Skin epidermis (tissue), 12 donors: ENCODE results near the gene FUZ.

Source experiments
- H3K27ac ChIP-seq, 21 experiments: fragments of 200-600 bp; sonication (generic) in 11 of 21; one replicate each; pipeline ENCODE4 v1.5.0; 2020; ENCODE audit warnings: mild to moderate bottlenecking in 3 of 21, inconsistent platforms in 2 of 21, moderate library complexity in 2 of 21
- H3K4me3 ChIP-seq, 7 experiments: fragments of 200-600 bp; sonication (generic) in 2 of 7; one replicate each; pipeline ENCODE4 v1.5.0; 2020; ENCODE audit warnings: inconsistent platforms in 2 of 7, mild to moderate bottlenecking in 2 of 7, moderate library complexity in 1 of 7

The FUZ gene

DNA sequence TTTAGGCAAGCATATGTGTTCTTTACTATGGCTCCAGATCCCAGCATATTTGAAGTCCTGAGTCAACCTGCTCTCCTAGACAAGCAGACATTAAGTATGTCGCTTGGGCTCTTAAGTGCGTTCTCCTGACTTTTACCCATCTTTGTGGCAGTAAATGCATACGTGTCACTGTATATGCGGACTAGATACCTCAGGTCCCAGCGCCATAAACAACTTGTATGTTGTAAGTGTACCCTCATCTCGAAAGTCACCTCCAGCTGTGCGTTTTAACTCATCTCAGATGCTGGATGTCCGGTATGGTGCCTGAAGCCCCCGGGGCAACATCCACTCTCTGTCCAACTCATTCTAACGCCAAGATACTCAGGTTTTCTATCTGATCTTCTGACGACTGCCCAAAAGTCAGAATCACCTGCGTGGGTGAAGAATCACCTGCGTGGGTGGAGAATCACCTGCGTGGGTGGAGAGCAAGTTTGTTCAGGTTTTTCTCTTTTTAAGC lies 39.6 kb upstream of the FUZ start:
- H3K27ac ChIP-seq: no peak overlapping the region

DNA sequence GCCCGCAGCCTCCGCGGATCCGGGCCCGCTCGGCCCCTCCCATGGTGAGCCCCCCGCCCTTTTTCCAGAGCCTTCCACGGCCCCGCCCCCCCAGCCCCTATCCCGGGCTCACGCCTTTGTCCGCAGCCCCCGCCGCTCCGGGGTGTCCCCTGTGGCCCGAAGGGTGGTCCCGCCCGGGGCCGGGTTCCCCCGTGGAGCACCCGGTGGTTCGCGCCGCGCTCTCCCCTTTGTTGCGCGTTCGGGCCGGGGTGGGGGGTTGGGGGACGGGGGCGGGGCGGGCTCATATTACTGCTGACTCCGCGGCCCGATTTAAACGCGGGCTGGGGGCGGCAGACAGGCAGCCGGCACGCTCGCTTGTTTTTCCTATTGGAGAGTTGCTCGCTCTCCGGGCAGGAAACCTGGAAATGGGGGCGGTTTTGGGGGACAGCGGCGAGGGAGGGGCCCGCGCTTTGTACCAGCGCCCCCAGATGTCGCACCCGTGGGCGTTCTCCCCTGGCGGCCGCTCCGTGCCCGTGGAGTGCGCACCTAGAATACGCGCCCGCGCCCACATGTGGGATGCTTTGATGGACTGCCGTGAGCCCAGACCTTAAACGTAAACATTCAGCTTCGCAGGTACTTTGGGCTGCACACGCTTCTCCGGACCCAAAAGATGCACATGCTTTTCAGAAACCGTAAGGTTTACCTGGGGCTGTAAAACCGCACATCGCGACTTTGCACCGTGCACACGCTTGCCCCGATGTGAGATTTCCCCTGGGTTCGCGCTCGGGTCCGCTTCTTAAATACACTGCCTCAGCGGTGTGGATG lies 38.6 kb upstream of the FUZ start:
- H3K4me3 ChIP-seq: peak overlapping the region; percentile 83 to 99 (median 88)
- H3K27ac ChIP-seq: peak overlapping the region; percentile 50 to 100 (median 99)

More for the DNA sequence above, 39.6 kb upstream of the FUZ start:
- peak overlapping the region in 2 of 7 experiments; percentile 94 to 97 for H3K4me3 ChIP-seq

DNA sequence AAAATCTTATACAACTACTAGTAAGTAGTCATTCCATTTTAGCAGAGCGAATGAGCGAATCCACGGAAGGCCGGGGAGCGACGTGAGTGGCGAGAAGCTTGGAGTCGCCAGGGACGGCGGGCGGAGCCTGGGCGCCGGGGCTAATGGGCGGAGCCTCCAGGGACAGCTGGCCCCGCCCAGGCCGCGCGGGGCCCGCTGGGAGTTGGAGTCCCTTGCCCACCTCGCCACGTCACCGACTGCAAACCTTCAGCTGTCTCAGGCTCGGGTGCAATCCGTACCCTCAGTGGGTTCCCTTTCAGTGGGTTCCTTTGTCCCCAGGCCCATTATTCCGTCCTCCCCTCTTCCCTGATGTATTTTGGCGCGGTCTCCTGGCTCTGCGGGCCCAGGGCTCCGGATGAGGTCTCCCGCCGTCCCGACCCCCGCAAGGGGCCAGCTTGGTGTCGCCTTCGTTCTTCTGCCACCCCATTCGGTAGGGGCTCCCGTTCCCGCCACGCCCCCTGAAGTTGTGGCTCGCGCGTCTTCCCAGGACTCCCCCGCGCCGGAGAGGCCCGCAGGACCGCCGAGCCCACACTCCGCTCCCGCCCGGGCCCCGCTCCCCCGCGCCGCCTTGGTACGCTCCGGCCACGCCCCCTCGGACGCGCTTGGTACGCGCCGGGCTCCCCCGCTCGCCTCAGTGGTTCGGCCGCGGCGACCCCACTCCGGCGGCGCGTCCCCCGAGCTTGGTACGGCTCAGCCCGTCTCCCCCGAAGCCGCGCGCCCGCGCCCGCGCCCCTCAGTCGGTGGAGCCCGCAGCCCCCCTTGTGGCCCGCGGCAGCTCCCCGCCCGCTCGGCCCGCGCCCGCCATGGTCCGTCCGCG lies 37.6 kb upstream of the FUZ start, which contains the start of gene PTOV1:
Gene PTOV1, plus strand, starts transcription at position 673 of the 856 bp plus-strand sequence.
- Histone ChIP-seq H3K27ac (peak within 1 kb of the TSS; percentile 94 to 100 (median 99)), H3K4me3 (peak within 1 kb of the TSS; percentile 83 to 99 (median 88))

DNA sequence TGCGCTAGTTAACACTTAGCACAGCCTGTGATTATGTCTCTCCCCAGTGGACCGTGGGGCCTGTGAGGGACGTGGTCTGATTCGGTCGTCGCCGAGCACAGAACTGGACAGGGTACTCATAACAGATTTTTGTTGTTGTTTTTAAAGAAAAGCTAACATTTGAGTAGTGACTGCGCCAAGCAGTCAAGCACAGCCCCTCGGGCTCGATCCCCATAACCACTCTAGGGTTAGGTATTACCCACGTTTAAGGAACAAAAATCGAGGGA lies 37.1 kb upstream of the FUZ start:
- peak overlapping the region in 19 of 21 experiments; percentile 94 to 100 (median 99) for H3K27ac ChIP-seq
- peak overlapping the region; percentile 83 to 99 (median 88) for H3K4me3 ChIP-seq

DNA sequence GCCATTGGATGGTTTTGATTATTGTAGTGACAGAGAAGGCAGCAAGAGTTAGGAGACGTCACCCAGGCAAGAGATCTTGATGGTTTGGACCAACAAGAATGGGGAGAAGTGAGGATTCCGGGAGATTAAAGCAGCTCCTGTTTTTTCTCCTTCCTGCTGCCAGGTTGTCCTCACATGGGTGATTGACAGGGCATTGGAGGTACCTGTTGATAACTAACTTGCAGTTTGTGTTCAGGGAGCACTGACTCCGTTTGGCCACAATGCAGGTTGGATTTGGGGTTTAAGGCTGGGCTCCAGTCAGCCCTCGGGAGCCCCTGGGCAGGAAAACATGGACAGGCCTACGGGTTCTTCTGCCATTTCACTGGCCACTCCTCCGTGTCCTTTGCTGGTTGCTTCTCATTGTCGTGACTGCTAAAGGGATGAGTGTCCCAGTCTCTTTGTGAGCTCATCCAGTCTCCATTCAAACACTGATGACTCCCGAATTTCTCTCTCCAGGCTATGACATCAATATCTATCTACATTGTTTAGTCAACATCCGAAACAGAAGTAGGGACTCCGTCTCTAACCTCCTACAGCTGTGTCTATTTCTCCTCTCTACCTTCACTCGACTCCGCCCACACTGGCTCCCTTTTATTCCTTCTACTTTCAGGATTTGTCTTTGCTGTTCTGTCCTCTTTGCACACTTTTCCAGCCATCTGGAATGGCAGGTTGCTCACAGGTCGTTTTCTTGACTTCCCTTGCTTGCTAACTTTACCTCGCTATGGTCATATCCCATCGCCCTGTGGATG lies 36.5 kb upstream of the FUZ start:
- peak overlapping the region in 3 of 7 experiments; percentile 86 to 94 (median 88) for H3K4me3 ChIP-seq
- H3K27ac ChIP-seq: peak overlapping the region in 9 of 21 experiments; percentile 98 to 100 (median 99)

- no peak overlapping the region for H3K27ac ChIP-seq
- no peak overlapping the region for H3K4me3 ChIP-seq
These were observed 35.8 kb upstream of the FUZ start for GRCh38 chr19:49848938-49849337.

DNA sequence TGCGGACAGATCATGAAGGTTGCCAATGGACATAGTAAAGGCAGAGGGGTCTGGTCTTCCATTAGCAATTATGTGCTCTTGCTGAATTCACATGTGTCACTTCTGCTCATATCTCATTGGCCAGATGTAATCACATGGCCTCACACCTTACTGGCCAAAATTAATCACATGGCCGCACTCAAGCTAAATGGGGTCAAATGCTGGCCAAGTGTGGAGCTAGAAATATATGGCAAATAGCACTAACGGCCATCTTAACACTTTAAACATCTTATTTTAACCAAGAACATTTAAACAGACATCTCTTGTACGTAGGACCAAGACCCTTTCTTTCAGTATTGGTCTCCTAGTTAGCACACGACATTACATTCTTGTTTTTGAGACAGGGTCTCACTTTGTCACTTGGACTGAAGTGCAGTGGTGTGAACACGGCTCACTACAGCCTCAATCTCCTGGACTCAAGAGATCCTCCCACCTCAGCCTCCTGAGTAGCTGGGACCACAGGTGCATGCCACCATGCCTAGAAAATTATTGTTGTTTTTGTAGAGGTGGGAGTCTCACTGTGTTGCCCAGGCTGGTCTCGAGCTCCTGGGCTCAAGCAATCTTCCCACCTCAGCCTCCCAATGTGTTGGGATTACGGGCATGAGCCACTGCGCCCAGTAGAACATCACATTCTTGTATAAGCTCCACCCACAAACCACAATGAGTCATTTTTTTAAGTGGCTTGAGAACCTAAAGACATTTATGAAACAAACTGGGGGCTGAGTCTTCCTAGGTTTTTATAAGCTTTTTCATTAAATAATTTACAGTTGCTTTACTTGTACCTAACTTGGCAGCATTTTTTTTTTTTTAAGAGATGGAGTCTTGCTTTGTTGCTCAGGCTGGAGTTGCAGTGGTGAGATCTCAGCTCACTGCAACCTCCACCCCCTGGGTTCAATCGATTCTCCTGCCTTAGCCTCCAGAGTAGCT lies 34.9 kb upstream of the FUZ start:
- Histone ChIP-seq H3K4me3 (no peak overlapping the region), H3K27ac (no peak overlapping the region)

GRCh38 chr19:49846408-49846807 lies 33.3 kb upstream of the FUZ start:
- Histone ChIP-seq H3K27ac (no peak overlapping the region), H3K4me3 (no peak overlapping the region)

- Histone ChIP-seq H3K4me3 (no peak overlapping the region), H3K27ac (no peak overlapping the region)
These were observed 32.3 kb upstream of the FUZ start for GRCh38 chr19:49845414-49845813.

DNA sequence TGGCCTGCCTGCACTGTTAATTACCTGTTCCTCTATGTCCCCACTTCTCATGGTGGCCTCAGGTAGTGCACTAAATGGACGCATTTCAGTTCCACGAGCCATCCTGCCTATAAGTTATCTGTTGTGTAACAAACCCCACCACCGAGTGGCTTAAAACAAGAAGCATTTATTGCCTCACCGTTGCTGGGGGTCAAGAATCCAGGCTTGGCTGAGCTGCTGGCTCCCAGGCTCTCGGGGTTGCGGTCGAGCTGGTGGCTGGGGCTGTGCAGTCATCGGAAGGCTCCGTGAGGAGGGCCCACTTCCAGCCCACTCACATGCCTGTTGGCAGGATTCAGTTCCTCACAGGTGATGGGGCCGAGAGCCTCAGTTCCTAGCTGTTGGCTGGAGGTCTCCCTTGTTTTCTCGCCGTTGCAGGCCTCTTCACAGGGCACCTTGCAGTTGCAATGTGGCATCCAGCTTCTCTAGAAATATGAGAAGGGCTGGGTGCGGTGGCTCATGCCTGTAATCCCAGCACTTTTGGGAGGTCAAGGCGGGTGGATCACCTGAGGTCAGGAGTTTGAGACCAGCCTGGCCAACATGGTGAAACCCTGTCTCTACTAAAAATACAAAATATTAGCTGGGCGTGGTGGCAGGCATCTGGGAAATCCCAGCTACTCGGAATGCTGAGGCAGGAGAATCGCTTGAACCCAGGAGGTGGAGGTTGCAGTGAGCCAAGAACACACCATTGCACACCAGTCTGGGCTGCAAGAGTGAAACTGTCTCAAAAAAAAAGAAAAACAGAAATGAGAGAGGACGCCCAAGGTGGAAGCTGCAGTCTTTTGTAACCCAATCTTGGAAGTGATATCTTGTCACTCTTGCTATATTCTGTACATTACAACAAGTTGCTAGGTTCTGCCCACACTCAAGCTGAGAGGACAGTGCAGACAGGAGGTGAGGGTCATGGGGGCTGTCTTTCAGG lies 31.3 kb upstream of the FUZ start:
- Histone ChIP-seq H3K27ac (no peak overlapping the region), H3K4me3 (no peak overlapping the region)

GRCh38 chr19:49843265-49843664 lies 30.2 kb upstream of the FUZ start:
- peak overlapping the region in 2 of 21 experiments; percentile 23 to 46 for H3K27ac ChIP-seq
- H3K4me3 ChIP-seq: no peak overlapping the region

GRCh38 chr19:49840736-49841249 lies 27.7 kb upstream of the FUZ start:
- Histone ChIP-seq H3K4me3 (no peak overlapping the region), H3K27ac (no peak overlapping the region)

DNA sequence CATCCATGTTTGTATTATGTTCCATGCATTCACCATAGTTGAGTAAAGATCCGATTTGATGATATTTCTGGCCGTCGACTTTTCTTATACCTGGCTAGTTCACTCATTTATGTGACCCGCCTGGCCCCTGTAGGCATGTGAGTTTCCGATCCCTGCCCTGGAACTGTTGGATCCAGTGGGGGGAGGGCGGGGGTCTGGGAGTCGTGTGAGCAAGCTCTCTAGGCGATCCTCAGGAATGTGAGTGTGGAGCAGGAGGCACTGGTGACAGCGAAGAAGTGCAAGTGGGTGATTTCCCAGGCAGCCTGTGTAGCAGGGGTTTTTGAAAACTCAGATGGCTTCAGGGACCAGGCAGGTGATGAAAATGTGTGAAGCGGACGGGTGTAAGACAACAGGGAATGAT lies 27.2 kb upstream of the FUZ start:
- H3K27ac ChIP-seq: no peak overlapping the region
- H3K4me3 ChIP-seq: no peak overlapping the region

DNA sequence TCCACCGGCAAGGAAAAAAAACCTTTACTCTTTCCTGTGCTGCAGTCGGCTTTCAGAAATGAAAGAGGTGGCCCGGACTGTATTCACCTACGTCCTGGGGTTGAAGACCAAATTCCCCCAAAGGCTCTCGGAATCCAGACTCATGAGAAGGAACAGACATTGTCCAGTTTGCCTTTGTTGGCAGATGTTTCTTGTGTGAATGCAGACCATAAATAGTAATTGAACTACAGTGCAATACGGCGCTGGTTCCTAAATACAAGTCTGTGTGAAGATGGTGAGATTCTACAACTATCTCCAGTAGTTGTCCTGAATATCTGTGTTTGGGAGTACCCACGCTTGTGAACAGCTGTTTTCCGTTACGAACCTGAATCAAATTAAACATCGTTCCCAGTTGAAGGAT lies 26.6 kb upstream of the FUZ start:
- H3K4me3 ChIP-seq: no peak overlapping the region
- H3K27ac ChIP-seq: no peak overlapping the region

GRCh38 chr19:49838885-49839588 lies 25.9 kb upstream of the FUZ start:
- H3K27ac ChIP-seq: no peak overlapping the region
- no peak overlapping the region for H3K4me3 ChIP-seq

DNA sequence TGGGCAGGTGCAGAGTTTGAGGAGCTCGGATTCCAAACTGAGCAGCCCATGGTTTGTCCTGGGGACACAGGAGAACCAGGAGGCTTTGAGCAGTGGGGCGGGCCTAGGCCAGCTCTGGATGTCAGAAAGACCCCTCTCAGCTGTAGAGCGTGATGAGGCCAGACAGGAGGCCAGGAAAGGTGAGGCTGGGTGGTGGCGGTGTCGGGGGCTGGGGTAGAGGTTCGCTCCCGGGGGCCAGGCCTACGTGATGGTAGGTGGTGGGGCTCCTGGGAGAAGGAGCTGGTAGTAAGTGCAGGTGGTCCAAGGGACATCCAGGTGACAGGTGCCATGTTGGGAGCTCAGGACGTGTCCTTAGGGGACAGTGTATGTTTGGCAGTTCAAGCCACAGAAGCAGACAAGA lies 24.3 kb upstream of the FUZ start:
- Histone ChIP-seq H3K4me3 (no peak overlapping the region), H3K27ac (no peak overlapping the region)

GRCh38 chr19:49837009-49837310 lies 23.9 kb upstream of the FUZ start:
- Histone ChIP-seq H3K4me3 (no peak overlapping the region), H3K27ac (no peak overlapping the region)
